Choroid plexus epithelial cell (primary cell): ENCODE measurements around the gene ZNF180.

ENCODE experiments used
- DNase-seq: peaks from one replicate; pipeline ENCODE4 v3.0.0-alpha.2; 2010; ENCODE audit warnings: low read depth
- H3K4me3 ChIP-seq: 2 replicates; pipeline ENCODE4 v1.5.1; 2011; ENCODE audit warnings: low read depth, mild to moderate bottlenecking, control low read depth, low read length, moderate library complexity
- CTCF ChIP-seq: conservative IDR thresholded peaks from 2 replicates; pipeline ENCODE4 v1.5.1; 2011; ENCODE audit warnings: low read depth, mild to moderate bottlenecking, control low read depth, inconsistent platforms, low read length, moderate library complexity

Gene ZNF180

GRCh38 chr19:44499962-44500949 is at the start of gene ZNF180:
Gene ZNF180, minus strand, starts transcription at chr19:44500522. Its CDS starts 3,188 bp downstream, at chr19:44497334.
- peak within 1 kb of the TSS; percentile 99 for H3K4me3 ChIP-seq
- DNase-seq = peak; percentile 93
- peak; percentile 46 for TF ChIP-seq CTCF

- no peak for DNase-seq
- H3K4me3 ChIP-seq = no peak overlapping the region
- no peak for TF ChIP-seq CTCF
Measured at GRCh38 chr19:44549507-44549906, 49.2 kb upstream of the ZNF180 start.

- DNase-seq = peak; percentile 20
- TF ChIP-seq CTCF = no peak
- H3K4me3 ChIP-seq = no peak overlapping the region
Measured at GRCh38 chr19:44548736-44549135, 48.4 kb upstream of the ZNF180 start.

- TF ChIP-seq CTCF = no peak
- no peak for DNase-seq
- H3K4me3 ChIP-seq = no peak overlapping the region
Measured at GRCh38 chr19:44544031-44544430, 43.7 kb upstream of the ZNF180 start.

- DNase-seq = no peak
- TF ChIP-seq CTCF = no peak
Measured at GRCh38 chr19:44542671-44543070, 42.3 kb upstream of the ZNF180 start.

GRCh38 chr19:44540736-44541135 is 40.4 kb upstream of the ZNF180 start:
- no peak for DNase-seq
- no peak for TF ChIP-seq CTCF
- no peak overlapping the region for H3K4me3 ChIP-seq

More at GRCh38 chr19:44542671-44543070, 42.3 kb upstream of the ZNF180 start:
- no peak overlapping the region for H3K4me3 ChIP-seq

- DNase-seq = no peak
- H3K4me3 ChIP-seq = no peak overlapping the region
- TF ChIP-seq CTCF = no peak
Measured at GRCh38 chr19:44539991-44540390, 39.7 kb upstream of the ZNF180 start.
